ENCODE measurements around the gene TOMM6.

DNA sequence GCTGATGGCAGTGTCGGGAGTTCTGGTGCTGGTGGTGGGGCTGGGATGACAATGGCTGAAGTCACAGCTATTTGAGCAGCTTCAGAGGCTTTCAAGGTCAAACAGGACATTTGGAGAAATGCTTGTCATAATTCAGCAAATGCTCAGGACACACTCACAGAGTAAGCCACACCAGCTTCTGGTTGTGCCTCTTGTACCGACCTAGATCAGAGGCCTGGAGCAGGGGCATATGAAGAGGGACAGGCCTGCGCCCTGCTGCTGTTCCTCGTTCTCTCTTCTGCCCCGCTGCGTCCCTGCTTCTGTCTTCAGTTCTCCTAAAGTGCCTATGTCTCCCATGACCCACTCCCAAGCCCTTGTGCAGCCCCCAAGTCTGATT is 39.4 kb upstream of the TOMM6 start:
- TF ChIP-seq, protein P1, sequence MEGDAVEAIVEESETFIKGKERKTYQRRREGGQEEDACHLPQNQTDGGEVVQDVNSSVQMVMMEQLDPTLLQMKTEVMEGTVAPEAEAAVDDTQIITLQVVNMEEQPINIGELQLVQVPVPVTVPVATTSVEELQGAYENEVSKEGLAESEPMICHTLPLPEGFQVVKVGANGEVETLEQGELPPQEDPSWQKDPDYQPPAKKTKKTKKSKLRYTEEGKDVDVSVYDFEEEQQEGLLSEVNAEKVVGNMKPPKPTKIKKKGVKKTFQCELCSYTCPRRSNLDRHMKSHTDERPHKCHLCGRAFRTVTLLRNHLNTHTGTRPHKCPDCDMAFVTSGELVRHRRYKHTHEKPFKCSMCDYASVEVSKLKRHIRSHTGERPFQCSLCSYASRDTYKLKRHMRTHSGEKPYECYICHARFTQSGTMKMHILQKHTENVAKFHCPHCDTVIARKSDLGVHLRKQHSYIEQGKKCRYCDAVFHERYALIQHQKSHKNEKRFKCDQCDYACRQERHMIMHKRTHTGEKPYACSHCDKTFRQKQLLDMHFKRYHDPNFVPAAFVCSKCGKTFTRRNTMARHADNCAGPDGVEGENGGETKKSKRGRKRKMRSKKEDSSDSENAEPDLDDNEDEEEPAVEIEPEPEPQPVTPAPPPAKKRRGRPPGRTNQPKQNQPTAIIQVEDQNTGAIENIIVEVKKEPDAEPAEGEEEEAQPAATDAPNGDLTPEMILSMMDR (IDR thresholded peaks at IDR 0.05), result no peak
- TF ChIP-seq POLR2A (IDR thresholded peaks at IDR 0.05), result no peak

All from testis (tissue), 2 donors.